WERI-Rb-1 (cell line): ENCODE results near the gene PAPOLA.

Experiments
- DNase-seq: peaks from one replicate; pipeline ENCODE4 v3.0.0-alpha.2; 2020
- H3K27ac ChIP-seq: fragments of 250-450 bp; sonication (Bioruptor Pico); 2 replicates; pipeline ENCODE4 v1.5.1; 2020; ENCODE audit warnings: mild to moderate bottlenecking, moderate library complexity
- H3K27me3 ChIP-seq: fragments of 250-450 bp; sonication (Bioruptor Pico); 2 replicates; pipeline ENCODE4 v1.5.1; 2021; ENCODE audit warnings: mild to moderate bottlenecking, low read depth, moderate library complexity; ENCODE audit not compliant: insufficient read depth, severe bottlenecking
- H3K36me3 ChIP-seq: fragments of 250-450 bp; sonication (Bioruptor Pico); 2 replicates; pipeline ENCODE4 v1.5.1; 2020; ENCODE audit warnings: mild to moderate bottlenecking, moderate library complexity
- H3K4me3 ChIP-seq: 2 replicates; pipeline ENCODE4 v1.5.1; 2011; ENCODE audit warnings: low read depth, mild to moderate bottlenecking, control low read depth, low read length
- H3K9me3 ChIP-seq: fragments of 250-450 bp; sonication (Bioruptor Pico); 2 replicates; pipeline ENCODE4 v1.5.1; 2021; ENCODE audit warnings: mild to moderate bottlenecking, moderate library complexity; ENCODE audit not compliant: severe bottlenecking
- CTCF ChIP-seq: IDR thresholded peaks from 2 replicates; pipeline ENCODE4 v1.5.1; 2011; ENCODE audit warnings: low read depth, mild to moderate bottlenecking, control low read depth, inconsistent platforms, low read length

Gene PAPOLA

GRCh38 chr14:96564389-96564788 is 62.2 kb downstream of the PAPOLA start:
- Histone ChIP-seq H3K27me3 (no peaks in the 10 kb centered on the region), H3K9me3 (no peaks in the 10 kb centered on the region), H3K4me3 (no peak overlapping the region), H3K36me3 (peaks cover 26% of the 10 kb centered on the region), H3K27ac (no peak overlapping the region)
- TF ChIP-seq CTCF = no peak
- no peak for DNase-seq

- H3K36me3 ChIP-seq = peaks cover 17% of the 10 kb centered on the region
- no peaks in the 10 kb centered on the region for H3K27me3 ChIP-seq
- DNase-seq = no peak
- no peak overlapping the region for H3K4me3 ChIP-seq
- no peak for TF ChIP-seq CTCF
- H3K27ac ChIP-seq = no peak overlapping the region
- no peaks in the 10 kb centered on the region for H3K9me3 ChIP-seq
Measured at GRCh38 chr14:96565811-96566210, 63.6 kb downstream of the PAPOLA start.

- no peaks in the 10 kb centered on the region for H3K27me3 ChIP-seq
- no peak overlapping the region for H3K27ac ChIP-seq
- no peak for DNase-seq
- no peak overlapping the region for H3K4me3 ChIP-seq
- H3K9me3 ChIP-seq = no peaks in the 10 kb centered on the region
- H3K36me3 ChIP-seq = peaks cover 11% of the 10 kb centered on the region
- TF ChIP-seq CTCF = peak; percentile 37
Measured at GRCh38 chr14:96567289-96567899, 65.2 kb downstream of the PAPOLA start.

- TF ChIP-seq CTCF = no peak
- Histone ChIP-seq H3K27me3 (no peaks in the 10 kb centered on the region), H3K9me3 (no peaks in the 10 kb centered on the region), H3K4me3 (no peak overlapping the region), H3K27ac (no peak overlapping the region), H3K36me3 (peaks cover 7% of the 10 kb centered on the region)
- no peak for DNase-seq
Measured at GRCh38 chr14:96568621-96569020, 66.4 kb downstream of the PAPOLA start.

- Histone ChIP-seq H3K9me3 (no peaks in the 10 kb centered on the region), H3K36me3 (peaks cover 3% of the 10 kb centered on the region; the same call in 1 of the 2 replicates), H3K27me3 (no peaks in the 10 kb centered on the region), H3K27ac (no peak overlapping the region), H3K4me3 (no peak overlapping the region)
- TF ChIP-seq CTCF = no peak
- DNase-seq = no peak
Measured at GRCh38 chr14:96571311-96571710, 69.1 kb downstream of the PAPOLA start.

GRCh38 chr14:96573473-96574100 is 71.4 kb downstream of the PAPOLA start:
- no peaks in the 10 kb centered on the region for H3K36me3 ChIP-seq
- H3K4me3 ChIP-seq = no peak overlapping the region
- no peak for TF ChIP-seq CTCF
- H3K9me3 ChIP-seq = no peaks in the 10 kb centered on the region
- H3K27me3 ChIP-seq = no peaks in the 10 kb centered on the region
- H3K27ac ChIP-seq = no peak overlapping the region
- no peak for DNase-seq
